Kidney (tissue), 14 donors: ENCODE results near the gene ARF1. TPM values are rescaled to one million over a fixed set of nuclear protein-coding genes. Genes with fewer than 3 reads are reported as not detected.

Experiments used
- DNase-seq, 5 donors: peaks; one replicate each; pipeline ENCODE4 v3.0.0-alpha.2; 2013 to 2020
- FAIRE-seq: peaks from 2 replicates; lab custom pipeline; 2012; peaks lifted over from hg19 to GRCh38; lab: Jason Lieb, UNC
- H3K27ac ChIP-seq, 2 donors: one replicate each; pipeline ENCODE4 v1.7.0; 2013; ENCODE audit warnings: low read depth in 2 of 2, low read length in 2 of 2, inconsistent platforms in 1 of 2
- H3K27me3 ChIP-seq: one replicate; pipeline ENCODE4 v1.7.1; 2013; ENCODE audit warnings: low read length, inconsistent platforms; ENCODE audit not compliant: control insufficient read depth, insufficient read depth
- H3K36me3 ChIP-seq, 3 donors: one replicate each; pipeline versions ENCODE4 v1.7.0 to v1.7.1; 2013; ENCODE audit warnings: low read length in 3 of 3, control low read depth in 1 of 3, inconsistent platforms in 1 of 3; ENCODE audit not compliant: insufficient read depth in 3 of 3, control insufficient read depth in 2 of 3
- H3K4me1 ChIP-seq, 3 donors: one replicate each; pipeline versions ENCODE4 v1.7.0 to v1.7.1; 2013; ENCODE audit warnings: low read length in 3 of 3, inconsistent platforms in 1 of 3, low read depth in 1 of 3; ENCODE audit not compliant: control insufficient read depth in 2 of 3, insufficient read depth in 2 of 3
- H3K4me3 ChIP-seq, 3 donors: one replicate each; pipeline versions ENCODE4 v1.7.0 to v1.8.1; 2013; ENCODE audit warnings: low read length in 3 of 3, control low read depth in 1 of 3, inconsistent platforms in 1 of 3
- H3K9ac ChIP-seq, 3 donors: one replicate each; pipeline versions ENCODE4 v1.7.0 to v1.7.1; 2013; ENCODE audit warnings: low read length in 3 of 3, control low read depth in 1 of 3, inconsistent platforms in 1 of 3
- H3K9me3 ChIP-seq, 3 donors: one replicate each; pipeline versions ENCODE4 v1.7.0 to v1.7.1; 2013; ENCODE audit warnings: low read length in 3 of 3, control low read depth in 1 of 3, inconsistent platforms in 1 of 3; ENCODE audit not compliant: control insufficient read depth in 2 of 3, insufficient read depth in 1 of 3
- CTCF ChIP-seq: IDR thresholded peaks from 3 replicates; pipeline ENCODE4 v1.5.1; 2012; ENCODE audit warnings: mild to moderate bottlenecking, moderate library complexity, borderline replicate concordance; ENCODE audit not compliant: insufficient read depth; ENCODE audit errors: extremely low read depth
- intact Hi-C: fragments of 100-400 bp; cut with DNase I; formaldehyde crosslinking; loops from one replicate; pipeline ENCODE4 v1.11.1; 2022
- polyA plus RNA-seq: library from polyadenylated mRNA; stranded (reverse); fragments of 350-450 nt; fragmentation: Illumina TruSeq; extraction: RNeasy Lipid Tissue Mini Kit (QIAGEN cat#74804); gene quantifications from one replicate; pipeline ENCODE4 v1.2.3, GENCODE V29; 2014; ENCODE audit warnings: low read depth, low replicate concordance; ENCODE audit not compliant: insufficient read depth
- total RNA-seq: library from RNA; stranded (reverse); fragmentation: NEBNext Ultra II Directional; extraction: Animal tissue kit (Norgen Biotek cat#: 25700); gene quantifications from one replicate; pipeline ENCODE4 v1.2.1, GENCODE V29; 2021
- donor health status: control.
- donor health status: control.
- donor health status: control.
- donor health status: control.
- donor health status: control.
- donor health status: DM: yes; HTN: yes; CAD: no.
- donor health status: Normal renal cell carcinoma (clear cell type).

Gene ARF1
- total and polyA plus RNA-seq, 2 donors from 2014 or later: 383 to 398 TPM

- Histone ChIP-seq H3K36me3 (no peaks in the 10 kb centered on the region), H3K27me3 (no peaks in the 10 kb centered on the region), H3K9ac (peak within 1 kb of the TSS; percentile 38 to 83 (median 55)), H3K4me3 (peak within 1 kb of the TSS; percentile 68 to 86 (median 79)), H3K27ac (peak within 1 kb of the TSS; percentile 94 to 97), H3K4me1 (peaks cover 0 to 32% (median 20%) of the 10 kb centered on the region in 3 donors), H3K9me3 (no peaks in the 10 kb centered on the region)
- no peak for TF ChIP-seq CTCF
- FAIRE-seq (peak; percentile 97), DNase-seq (peak; percentile 99 to 100 (median 99))
- intact Hi-C loops: no loop called here
These were observed 57.6 kb downstream of the ARF1 start, which contains the start of gene GUK1 for GRCh38 chr1:228139931-228140723. Gene GUK1, plus strand, starts transcription at chr1:228140279. Its CDS starts 24 bp downstream, at chr1:228140303.

DNA sequence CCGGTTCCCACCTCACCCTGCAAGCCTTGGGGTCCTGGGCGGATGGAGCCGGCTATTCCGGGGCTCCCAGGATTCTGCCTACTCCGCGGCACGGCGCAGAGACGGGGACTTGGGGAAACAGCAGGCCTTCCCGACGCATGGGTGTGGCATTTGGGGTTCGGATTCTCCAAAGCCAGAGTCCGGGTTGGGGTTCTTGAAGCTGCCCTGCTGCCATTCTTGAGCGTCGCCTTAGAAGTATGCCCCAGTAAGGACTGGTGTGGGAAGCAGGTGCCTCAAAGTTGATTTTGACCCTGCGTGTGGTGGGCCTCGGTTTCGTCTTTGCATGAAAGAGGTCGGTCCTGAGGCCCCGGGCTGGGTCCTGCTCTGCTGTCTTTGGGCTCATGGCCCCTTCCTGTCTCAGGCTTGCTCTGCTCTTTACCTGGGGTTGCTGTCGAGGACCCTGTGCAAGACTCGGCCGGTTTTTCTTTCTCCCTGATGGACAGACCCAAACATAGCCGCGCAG, 58.3 kb downstream of the ARF1 start:
- peak overlapping the region; percentile 68 to 86 (median 79) for H3K4me3 ChIP-seq
- FAIRE-seq (no peak), DNase-seq (no peak)
- intact Hi-C loops: no loop called here
- peak overlapping the region; percentile 38 to 83 (median 51) for H3K9ac ChIP-seq
- no peak for TF ChIP-seq CTCF
- peaks cover 0 to 3% (median 0%) of the 10 kb centered on the region in 3 donors for H3K36me3 ChIP-seq
- H3K4me1 ChIP-seq: peaks cover 0 to 32% (median 20%) of the 10 kb centered on the region in 3 donors
- H3K27me3 ChIP-seq: no peaks in the 10 kb centered on the region
- H3K27ac ChIP-seq: peak overlapping the region; percentile 94 to 97
- H3K9me3 ChIP-seq: no peaks in the 10 kb centered on the region

GRCh38 chr1:228141226-228142044, 58.9 kb downstream of the ARF1 start:
- DNase-seq (peak in 2 of 5 donors; percentile 63 to 86), FAIRE-seq (no peak)
- Histone ChIP-seq H3K36me3 (peaks cover 0 to 6% (median 0%) of the 10 kb centered on the region in 3 donors), H3K27ac (peak overlapping the region; percentile 30 to 94), H3K9me3 (no peaks in the 10 kb centered on the region), H3K9ac (peak overlapping the region in 2 of 3 donors; percentile 49 to 83), H3K4me3 (peak overlapping the region; percentile 68 to 86 (median 79)), H3K4me1 (peaks cover 0 to 32% (median 20%) of the 10 kb centered on the region in 3 donors), H3K27me3 (no peaks in the 10 kb centered on the region)
- intact Hi-C loops: no loop called here
- no peak for TF ChIP-seq CTCF
